ENCODE measurements around the gene PPP2R5C.
"Not testable (repeated sequence)": the region's sequence is repeated elsewhere in the genome, so short reads cannot be mapped to it uniquely, and the experiment has no call there.

The PPP2R5C gene

GRCh38 chr14:101966742-101967141, 205.2 kb downstream of the PPP2R5C start:
- DNase-seq (ENCODE audit: low spot score), result no peak

- DNase-seq (ENCODE audit: low spot score), result no peak
These were observed 206.7 kb downstream of the PPP2R5C start for GRCh38 chr14:101968186-101968585.

GRCh38 chr14:101969481-101969880, 208.0 kb downstream of the PPP2R5C start:
- no peak for DNase-seq (ENCODE audit: low spot score)

- no peak for DNase-seq (ENCODE audit: low spot score)
These were observed 209.4 kb downstream of the PPP2R5C start for GRCh38 chr14:101970830-101971400.

GRCh38 chr14:101971458-101971857, 209.9 kb downstream of the PPP2R5C start:
- not testable (repeated sequence) for DNase-seq (ENCODE audit: low spot score)

GRCh38 chr14:101972126-101972866, 210.8 kb downstream of the PPP2R5C start:
- no peak for DNase-seq (ENCODE audit: low spot score)

GRCh38 chr14:101973356-101973755, 211.8 kb downstream of the PPP2R5C start:
- DNase-seq (ENCODE audit: low spot score), result no peak

GRCh38 chr14:101975231-101975630, 213.7 kb downstream of the PPP2R5C start:
- DNase-seq (ENCODE audit: low spot score), result no peak
